ENCODE results near the gene MGLL.

The MGLL gene

DNA sequence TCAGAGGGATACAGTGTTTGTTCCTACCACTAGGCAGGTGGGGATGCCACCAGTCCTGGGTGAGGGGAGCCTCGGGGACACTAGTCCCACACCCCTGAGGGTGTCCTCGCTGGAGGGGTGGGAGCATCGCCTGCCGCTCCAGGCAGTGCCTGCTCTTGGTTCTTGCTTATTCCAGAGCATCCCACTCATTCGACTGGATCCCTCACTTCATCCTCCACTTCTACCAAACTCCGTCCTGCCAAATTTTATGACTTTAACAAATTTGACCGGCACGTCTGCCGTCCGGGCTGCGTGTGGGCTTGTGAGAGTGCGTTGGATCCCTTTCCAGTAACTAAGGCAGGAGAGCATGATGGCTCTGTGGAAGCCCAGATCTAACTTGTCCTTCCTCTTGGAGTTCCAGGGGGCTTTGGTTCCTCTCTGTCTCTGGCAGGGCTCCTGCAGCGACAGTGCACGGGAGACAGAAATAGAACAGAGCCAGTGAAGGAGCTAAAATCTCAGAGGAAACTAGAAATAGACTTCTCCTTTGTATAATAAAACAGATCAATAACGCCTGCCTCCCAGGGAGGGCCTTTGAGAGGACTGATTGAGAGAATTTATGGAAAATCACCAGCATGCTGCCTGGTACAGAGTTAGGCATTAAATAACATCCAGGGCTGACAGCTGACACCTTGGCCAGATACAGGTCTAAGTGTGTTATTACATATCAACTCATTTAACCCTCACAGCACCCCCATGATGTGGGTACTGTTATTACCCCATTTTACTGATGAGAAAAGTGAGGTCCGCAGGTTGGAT lies 34.5 kb downstream of the MGLL start:
- DNase-seq = no peak

DNA sequence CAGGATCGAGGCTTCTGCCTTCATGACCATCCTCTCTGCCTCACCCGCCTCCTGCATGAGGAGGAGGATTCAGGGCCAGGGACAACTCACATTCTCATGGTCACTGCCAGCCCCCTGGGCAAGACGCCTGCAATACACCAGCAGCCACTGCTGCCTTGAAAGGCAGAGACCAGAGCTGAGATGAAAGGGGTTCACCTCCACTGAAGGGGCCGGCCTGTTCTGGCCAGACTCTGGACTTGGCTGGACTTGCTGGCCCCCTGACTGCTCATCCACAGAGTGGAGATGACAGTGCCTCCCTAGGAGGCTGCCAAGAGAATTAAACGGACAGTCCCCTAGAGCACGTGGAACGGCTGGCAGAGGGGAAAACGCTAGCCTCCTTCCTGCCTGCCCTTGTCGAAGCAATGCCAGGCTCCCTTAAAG lies 35.2 kb downstream of the MGLL start:
- DNase-seq = no peak

DNA sequence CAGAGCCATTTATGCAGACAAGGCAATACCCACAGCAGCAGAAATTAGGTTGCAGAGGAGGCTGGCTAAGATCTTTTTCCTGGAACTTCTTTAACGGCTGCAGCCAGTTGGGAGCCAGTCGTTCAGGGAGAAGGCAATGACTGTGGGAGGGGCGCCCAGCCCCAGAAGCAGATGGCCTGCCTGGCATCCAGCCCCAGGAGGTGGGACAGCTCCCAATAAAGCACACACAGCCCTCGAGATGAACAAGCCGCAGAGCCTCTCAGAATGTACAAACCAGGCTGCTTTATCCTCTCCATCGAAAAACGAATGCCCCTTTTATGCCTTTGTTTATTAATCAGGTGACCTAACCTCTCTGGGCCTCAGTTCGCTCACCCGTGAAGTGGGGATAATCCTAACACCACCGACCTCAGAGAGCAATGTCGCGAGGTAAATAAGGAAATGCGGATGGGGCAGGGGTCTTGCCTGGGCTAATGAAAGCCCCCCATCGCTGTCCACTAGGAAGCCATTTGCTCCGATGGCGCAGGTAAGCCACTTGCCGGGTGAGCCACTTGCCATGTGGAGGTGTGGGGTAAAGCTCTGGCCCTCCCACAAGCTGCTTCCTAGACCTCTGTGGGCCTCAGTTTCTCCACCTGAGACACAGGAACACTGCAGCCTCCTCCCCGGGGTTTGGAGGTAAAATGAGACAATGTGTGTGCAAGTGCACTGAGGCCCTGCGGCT lies 35.8 kb downstream of the MGLL start:
- no peak for DNase-seq

DNA sequence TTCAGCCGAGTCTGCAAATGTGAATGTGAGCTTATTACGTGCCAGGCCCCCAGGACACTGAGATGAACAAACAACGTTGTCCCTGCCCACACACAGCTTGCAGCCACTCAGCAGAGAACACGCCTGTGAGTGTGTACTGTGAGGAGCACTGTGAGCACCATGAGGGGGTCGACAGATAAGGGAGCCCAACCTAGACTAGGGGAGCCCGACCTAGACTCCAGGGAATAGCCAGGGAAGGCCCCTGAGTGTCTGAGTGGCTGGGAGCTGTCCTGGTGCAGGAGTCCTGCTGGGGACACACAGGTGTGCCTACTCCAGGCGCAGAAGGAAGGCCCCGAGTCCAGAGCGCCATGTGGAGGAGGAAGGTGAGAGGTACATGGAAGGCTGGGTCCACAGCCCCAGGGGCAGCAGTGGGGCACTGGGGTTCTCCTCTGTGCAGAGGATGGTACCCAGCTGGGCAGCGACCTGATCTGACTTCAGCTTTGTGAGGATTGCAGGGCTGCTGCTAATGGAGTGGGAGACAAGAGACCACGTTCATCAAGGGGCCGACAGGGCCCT lies 36.5 kb downstream of the MGLL start:
- no peak for DNase-seq

DNA sequence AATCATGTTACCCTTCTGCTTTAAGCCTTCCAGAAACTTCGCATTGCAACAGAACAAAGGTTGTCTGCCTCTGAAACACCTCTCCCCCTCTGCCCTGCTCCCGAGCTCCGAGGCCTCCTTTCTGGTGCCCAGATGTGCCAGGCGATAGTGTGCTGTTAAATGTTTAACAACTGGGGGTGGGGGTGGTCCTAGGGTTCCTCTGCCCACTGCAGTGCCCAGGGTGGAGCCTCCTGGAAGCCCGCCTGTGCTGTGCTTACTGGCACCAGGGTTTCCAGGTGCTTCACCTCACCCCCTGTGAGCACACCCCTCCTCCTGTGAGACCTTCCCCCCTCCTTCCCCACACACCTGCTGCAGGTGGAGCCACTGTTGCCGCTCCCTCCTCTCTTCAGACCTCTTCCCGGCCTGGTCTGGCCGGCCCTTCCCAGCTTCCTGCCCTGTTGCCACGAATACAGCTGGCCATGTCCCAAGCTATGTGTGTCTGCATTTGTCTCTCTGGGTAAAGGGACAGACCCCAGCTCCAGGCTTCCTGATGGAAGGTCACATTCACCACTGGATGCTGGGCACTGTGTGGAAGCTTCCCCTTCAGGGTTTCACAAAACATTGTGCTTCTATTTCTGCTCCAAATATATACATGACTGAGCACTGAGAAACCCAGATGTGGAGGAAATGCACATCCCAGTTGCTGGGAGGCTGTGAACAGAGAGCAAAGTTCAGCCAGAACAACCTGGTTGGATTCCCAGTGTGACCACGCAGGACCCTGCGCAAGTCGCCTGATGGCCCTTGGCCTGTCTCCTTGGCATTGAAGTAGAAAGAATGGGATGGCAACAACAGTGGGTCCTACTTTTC lies 37.2 kb downstream of the MGLL start:
- DNase-seq = no peak

DNA sequence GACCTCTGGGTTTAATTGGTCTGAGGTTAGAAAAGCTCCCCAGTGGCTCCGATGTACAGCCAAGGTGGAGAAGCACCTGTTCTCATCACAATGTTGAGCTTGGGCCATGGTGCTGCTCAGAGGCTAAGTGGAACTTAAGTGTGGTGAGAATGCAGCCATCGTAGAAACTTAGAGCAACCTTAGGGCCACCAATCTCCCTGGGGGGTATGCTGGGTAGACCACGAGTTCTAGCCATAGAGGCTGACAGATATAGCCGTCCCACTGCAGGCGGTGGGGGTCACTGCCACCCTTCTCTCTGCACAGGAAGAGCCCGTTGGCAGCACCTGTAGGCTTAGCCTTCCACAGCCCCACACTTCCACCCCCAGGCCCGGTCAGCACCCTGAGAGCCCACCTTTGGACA lies 38.0 kb downstream of the MGLL start:
- DNase-seq = no peak

DNA sequence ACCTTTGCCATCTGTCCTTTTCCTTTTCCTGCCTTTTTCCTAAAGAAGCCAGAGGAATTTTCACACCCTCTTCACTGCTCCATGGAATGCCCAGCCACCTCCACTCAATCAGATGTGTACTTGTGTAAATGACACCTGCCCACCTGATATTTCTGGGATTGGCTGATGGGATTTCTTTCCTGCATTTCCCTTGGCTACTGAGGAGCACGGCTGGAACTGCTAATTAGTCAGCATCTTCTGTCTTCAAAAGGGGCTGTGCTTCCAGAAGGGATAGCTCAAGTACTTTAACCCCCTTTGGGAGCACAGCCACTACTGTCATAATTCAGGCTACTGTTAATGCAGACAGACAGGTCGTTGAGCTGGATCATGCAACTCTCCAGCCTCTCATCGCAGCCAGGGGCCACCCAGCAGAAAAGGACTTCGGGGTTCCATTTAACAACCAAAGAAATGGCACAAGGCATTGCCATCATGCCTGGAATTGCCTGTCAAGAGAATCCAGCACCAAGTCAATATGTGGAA lies 38.6 kb downstream of the MGLL start:
- no peak for DNase-seq

DNA sequence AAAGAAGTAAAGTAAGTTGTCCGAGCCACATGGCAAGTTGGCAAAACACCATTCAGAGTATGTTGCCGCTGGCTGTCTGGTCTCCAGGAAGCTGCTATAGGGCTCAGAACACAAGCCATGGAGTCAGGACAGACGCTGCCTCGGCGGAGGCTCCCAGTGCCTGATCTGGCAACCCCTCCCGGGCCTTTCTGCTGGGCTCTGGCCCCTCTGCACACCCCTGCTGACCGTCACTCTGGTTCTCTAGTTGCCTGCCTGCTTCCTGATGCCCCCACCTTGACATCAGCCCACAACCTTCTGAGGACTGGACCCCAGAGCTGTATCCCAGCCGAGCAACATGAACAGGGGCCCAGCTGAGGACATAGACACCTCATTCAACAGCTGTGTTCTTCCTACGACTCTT lies 39.1 kb downstream of the MGLL start:
- DNase-seq = no peak

DNA sequence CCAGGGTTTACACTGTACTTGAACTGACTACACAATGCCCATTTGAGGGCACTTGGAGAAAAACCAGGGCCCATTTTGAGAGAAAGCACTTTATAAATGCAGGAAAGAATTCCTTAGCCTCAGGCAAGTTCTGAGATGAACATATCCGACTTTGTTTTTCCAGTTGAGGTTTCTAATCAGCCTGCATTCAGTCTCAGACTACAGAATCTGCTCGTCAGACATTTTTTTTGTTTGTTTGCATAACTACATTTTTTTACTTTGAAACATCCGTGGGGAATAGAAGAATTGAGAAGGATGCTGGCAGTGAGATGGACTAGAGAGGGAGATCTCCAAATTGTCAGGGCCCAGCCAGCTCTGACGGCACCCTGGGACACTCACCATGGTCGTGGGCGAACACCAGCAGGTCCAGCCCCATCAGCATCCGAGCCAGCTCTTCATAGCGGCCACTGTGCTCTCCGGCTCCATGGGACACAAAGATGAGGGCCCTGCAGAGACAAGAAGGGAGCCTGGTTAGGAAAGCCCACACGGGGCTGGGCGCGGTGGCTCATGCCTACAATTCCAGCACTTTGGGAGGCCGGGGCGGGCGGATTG lies 40.8 kb downstream of the MGLL start:
- no peak for DNase-seq

DNA sequence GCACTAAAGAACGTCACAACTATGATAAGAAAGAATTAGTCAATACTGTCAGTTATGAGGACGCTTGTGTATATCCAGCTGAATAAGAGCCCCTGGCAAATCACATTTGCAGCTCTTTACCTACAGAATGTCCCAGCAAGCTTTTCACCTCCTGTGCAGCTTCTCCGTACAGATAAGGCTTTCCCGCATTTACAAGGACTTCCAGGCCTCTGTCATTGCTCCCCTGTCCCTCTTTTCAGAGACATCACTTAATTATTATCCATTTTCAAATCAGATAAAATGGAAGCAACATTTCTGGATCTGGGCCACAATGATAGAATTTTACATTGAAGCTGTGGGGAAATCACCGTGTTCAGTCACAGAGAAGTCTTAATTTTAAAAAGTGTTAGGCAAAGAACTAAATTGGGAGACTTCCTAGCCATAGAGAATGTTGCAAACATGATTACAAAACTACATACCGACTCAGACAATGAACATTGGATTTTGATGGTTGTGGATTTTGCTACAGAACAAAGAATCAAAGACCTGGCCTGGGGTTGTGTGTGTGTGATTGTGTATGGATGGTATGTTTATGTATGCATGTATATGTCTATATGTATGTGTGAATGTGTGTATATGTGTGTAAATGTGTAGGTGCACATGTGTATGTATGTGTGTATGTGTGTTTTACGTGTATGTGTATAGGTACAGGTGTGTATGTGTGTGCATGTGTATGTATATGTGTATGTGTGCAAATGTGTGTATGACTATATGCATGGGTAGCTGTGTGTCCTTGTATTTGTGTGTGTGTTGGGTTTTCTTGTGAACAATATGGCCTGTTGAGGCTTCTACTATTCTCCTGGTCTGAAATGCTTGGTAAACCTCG lies 41.5 kb downstream of the MGLL start:
- no peak for DNase-seq

DNA sequence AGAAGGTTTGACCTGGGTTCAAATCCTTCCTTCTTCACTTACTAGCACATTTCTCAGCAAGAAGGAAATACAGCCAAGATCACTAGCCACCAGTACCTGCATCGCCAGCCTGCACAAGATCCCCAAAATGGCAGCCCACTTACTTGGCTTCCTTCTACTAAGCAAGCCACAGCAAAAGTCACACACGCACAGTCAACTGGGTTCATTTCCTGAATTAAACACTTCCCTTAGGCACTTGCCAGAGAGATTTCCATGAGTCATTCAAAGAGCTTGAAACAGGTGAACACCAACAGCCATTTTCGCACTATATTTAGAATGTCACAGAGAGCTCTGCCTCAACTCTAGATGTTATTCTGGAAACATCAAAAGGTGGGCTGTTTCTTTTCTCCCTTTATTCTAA lies 42.6 kb downstream of the MGLL start:
- DNase-seq = no peak

DNA sequence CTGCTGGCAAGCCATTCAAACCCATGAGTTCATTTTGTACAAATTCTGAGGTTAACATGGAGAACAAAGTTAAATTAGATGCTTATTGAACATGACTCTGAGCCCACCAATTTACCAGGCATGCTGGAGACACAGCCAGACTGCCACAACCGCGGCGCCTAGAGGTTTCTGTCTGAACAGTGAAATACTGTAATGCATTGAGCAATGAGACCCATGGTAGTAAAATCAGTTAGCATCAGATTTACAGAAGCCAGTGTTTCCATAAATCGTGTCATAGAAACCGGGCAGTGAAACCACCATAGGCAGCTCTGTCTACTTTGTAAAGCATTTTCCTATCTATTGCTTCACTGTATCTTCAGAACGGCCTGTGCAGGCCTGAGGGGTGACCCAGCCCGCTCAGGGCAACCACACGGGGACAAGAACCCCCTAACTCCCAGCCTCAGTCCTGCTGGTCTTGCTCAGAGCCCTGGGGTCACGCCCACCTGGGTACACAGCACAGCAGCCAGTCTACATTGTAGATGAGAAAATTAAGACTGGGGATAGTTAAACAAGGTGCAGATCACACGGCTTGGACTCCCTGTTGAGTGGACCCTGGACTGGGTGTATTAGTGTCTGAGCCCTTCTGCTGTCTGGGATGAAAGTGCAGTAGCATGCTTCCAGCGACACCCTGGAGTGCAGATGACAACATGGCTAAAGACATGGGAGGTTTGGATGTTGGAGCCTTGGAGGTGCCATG lies 44.2 kb downstream of the MGLL start:
- no peak for DNase-seq

DNA sequence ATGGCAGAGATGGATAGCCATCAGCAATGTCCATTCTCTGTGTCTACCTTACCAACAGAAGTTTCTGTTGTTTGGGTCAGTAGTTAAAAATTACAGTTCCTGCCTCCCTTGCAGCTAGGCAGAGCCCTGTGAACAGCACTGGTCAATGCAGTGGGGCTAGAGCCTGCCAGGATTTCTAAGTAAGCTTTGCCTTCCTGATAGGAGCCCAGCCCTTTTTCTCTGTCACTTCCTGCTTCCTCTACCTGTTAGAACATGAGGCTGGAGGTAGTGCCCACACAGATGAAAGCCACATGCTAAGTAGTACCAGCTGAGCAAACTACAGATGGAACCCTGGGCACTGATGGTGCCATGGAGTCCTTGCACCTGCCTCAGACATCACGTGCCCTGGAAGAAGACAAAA lies 45.0 kb downstream of the MGLL start:
- no peak for DNase-seq

DNA sequence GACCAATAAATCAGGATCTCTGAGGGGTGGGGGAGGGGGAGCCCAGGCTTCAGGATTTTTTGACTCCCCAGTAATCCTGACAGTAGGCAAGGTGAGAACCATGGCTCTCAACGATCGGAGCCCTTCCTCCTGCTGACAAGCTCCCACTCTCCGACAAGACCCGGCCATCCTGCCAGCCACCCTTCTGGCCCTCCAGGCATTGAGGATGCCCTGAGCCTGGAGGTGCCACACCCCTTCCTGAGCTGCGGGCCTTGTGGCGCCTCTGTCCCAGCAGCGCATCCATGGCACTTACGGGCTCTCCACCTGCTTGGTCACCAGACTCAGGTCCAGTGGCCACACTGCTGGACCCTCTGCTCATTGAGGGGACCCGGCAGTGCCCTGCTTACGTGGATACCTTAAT lies 46.0 kb downstream of the MGLL start:
- no peak for DNase-seq

DNA sequence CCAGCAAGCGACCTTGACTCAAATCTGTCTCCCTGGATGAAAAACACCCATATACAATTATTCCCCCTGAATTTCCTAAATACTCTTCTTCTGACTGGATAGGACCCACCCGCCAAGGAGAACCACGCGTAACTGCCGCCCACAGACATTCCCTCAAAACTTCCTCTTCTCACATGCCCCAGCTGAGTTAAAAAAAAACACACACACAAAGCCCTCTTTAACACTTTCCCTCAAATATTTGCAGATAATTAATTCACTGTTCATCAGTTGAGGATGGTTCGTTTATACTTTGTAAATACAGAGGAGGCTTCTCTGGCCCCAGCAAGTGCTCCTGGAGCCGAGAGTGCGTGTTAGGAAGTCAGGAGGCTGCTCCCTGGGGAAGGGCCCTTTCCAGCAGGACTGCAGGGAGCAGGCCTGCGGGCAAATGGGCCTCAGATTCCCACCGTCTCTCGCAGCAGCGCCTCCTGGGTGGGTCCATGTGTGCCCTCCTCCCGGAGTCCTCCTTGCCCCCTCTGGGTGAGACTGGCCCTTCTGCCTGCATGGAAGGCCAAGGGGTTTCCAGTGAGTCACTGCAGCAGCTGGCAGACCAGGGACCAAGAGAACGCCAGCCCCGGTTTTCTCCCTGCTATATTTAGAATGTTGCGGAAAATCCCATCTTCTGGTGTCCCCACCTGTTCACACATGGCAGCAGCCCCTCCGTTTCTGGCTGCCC lies 46.8 kb downstream of the MGLL start:
- no peak for DNase-seq

DNA sequence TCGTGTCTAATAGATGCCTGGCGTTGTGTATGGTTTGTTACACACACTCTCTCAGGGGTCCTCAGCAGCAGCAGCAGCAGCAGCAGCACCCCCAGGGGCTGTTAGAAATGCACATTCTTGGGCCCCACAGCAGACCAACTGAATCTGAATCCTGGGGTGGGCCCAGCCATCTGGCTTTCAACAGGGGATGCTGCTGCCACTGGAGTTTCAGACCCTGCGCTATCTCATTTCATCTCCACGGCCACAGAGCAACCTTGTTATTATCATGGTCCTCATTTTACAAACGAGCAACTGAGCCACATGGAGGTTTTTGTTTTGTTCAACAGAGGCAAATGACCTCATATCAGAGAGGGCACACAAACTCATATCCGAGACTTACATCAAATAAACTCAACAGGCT lies 47.7 kb downstream of the MGLL start:
- no peak for DNase-seq

DNA sequence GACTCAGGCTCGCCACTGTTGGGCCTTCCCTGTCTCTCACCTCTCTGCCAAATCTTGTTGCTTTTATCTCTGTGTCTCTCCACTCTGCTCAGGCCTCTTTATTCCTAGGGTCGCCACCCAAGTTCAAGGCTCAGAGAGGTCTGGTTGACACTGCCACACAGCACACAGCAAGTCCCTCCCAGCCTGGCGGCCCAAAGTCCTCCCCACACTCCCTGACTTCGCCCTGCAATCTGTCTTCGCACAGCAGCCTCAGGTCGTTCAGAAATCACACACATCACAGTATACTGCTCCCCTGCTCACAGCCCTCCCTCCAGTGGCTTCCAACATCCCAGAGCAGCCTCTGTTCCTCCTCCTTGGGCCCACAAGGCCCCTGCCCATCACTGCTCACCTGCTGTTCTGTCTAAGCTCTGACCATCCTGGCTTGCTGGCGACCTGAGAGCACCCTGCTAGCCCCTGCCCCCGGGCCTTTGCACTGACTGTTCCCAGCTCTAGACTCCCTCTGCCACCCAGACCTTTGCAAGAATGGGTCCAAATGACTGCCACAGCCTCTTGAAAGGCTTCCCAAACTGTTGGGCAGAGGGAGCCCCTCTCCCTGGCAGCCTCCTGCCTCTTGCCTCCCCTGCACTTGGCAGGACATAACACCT lies 48.4 kb downstream of the MGLL start:
- DNase-seq = no peak

DNA sequence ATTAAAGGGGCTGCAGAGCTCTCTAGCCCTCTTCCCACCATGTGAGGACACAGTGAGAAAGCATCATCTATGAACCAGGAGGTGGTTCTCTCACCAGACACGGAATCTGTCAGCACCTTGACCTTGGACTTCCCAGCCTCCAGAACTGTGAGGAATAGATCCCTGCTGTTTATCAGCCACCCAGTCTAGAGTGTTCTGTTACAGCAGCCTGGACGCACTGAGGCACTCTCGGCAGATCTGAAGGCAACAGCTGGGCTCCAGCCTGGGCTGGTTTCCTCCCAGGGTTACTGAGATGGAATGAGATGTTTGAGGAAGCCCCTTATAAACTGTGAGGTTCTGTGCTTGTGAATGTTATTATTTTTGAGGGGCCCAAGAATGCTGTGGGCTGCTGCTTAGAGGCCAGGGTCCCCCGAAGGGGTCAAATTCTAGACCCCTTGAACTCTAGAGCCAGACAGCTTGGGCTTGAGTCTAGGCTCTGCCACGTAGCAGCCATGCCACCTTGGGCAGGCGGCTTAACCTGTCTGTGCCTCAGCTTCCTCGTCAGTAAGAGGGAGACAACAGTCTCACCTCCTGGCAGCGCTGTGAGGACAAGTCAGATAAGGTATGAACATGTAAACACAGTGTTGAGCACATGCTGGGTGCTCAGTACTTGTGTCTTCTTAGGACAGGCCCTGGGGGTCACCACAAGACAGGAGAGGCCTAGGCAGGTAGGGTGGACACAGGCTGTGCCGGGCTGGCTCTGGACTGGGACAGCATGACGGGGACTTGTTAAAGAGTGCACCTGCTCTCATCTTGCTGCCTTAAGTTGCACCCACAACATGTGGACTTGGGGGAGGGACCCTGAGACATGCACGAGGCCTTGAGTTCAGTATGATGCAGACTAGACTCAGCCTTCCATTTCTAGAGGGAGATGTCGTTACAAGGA lies 49.2 kb downstream of the MGLL start:
- no peak for DNase-seq

DNA sequence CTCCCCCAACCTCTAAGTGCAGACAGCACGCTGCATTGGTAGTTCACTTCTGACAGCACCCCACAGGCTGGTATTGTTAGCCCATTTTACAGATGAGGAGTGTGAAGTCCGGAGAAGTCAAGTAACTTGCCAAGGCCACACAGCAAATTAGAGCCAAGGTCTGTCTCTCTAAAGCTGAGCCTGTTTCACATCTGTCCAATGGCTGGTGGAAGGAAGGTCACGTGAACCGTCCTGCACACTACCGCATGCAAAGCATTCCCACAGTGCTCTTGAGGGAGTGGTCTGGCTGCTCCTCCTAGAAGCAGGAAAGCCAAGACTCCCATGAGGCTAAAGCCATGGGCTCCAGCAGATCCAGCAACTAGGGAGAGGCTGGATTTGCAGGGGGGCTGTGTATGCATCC lies 50.0 kb downstream of the MGLL start:
- no peak for DNase-seq
